Fibroblast of lung (primary cell): ENCODE results near the gene WDFY2.

ENCODE experiments used
- EZH2 ChIP-seq: IDR thresholded peaks from 2 replicates; pipeline ENCODE4 v1.5.1; 2012; ENCODE audit warnings: low read length, control low read depth, mild to moderate bottlenecking; ENCODE audit errors: missing control alignments
- TF ChIP-seq, protein P1 (sequence below), 2 donors: IDR thresholded peaks in 1 of 2; conservative IDR thresholded peaks in 1 of 2; 1 replicate in 1 of 2; 2 replicates in 1 of 2; pipeline ENCODE4 v1.5.1; 2011 to 2012; ENCODE audit warnings: low read length in 2 of 2, control low read depth in 1 of 2, inconsistent platforms in 1 of 2, low read depth in 1 of 2, mild to moderate bottlenecking in 1 of 2

DNA sequence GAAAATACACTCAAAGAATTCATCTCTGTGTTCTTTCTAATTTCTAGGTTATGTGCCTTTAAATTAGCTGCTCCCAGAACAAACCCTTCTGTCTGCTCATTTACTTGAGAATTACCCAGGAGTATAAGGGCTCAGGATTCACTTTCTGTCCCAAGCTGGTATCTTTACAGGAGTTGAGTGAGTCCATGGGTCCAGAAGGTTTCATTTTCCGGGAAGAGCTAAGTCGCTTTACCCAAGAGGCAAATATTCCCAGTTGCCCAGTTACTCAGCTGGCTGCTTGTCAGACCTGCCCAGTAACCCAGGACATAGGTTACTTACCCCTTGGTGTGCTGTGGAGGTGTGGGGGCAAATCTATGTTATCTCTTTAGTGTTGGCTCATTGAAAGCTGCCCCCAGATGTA, 172.4 kb downstream of the WDFY2 start:
- TF ChIP-seq, protein P1, sequence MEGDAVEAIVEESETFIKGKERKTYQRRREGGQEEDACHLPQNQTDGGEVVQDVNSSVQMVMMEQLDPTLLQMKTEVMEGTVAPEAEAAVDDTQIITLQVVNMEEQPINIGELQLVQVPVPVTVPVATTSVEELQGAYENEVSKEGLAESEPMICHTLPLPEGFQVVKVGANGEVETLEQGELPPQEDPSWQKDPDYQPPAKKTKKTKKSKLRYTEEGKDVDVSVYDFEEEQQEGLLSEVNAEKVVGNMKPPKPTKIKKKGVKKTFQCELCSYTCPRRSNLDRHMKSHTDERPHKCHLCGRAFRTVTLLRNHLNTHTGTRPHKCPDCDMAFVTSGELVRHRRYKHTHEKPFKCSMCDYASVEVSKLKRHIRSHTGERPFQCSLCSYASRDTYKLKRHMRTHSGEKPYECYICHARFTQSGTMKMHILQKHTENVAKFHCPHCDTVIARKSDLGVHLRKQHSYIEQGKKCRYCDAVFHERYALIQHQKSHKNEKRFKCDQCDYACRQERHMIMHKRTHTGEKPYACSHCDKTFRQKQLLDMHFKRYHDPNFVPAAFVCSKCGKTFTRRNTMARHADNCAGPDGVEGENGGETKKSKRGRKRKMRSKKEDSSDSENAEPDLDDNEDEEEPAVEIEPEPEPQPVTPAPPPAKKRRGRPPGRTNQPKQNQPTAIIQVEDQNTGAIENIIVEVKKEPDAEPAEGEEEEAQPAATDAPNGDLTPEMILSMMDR (conservative IDR thresholded peaks at IDR 0.05 in 1 of 2, IDR thresholded peaks at IDR 0.05 in 1 of 2; ENCODE audit: low read depth in 1 of 2, low read length in 2 of 2): no peak
- no peak for TF ChIP-seq EZH2
